Measurements from ENCODE around the gene MCC.

DNA sequence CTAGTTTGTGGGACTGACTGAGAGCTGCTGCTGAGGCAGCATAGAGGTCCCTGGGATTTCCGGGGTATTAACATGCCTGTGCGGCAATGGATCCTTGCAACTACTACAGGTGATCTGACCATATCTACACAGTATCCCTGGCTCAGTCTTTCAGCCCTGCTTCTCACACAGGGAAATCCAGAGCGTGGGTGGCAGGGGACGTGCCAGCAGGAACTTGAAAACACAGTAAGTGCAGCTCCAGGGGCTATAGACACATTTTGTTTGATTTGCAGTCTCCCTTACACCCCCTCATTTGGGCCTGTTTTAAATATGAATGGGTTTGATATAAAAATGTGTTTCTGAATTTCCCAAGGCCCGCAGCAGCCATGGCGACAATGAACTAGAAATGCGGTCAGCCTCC is 302.2 kb downstream of the MCC start:
- no peak for TF ChIP-seq POLR2AphosphoS5 (IDR thresholded peaks at IDR 0.05; ENCODE audit: low read depth, low read length)
- no peak for TF ChIP-seq TAF1 (IDR thresholded peaks at IDR 0.05; ENCODE audit: borderline replicate concordance, insufficient read depth, low read length)
- TF ChIP-seq, protein P1, sequence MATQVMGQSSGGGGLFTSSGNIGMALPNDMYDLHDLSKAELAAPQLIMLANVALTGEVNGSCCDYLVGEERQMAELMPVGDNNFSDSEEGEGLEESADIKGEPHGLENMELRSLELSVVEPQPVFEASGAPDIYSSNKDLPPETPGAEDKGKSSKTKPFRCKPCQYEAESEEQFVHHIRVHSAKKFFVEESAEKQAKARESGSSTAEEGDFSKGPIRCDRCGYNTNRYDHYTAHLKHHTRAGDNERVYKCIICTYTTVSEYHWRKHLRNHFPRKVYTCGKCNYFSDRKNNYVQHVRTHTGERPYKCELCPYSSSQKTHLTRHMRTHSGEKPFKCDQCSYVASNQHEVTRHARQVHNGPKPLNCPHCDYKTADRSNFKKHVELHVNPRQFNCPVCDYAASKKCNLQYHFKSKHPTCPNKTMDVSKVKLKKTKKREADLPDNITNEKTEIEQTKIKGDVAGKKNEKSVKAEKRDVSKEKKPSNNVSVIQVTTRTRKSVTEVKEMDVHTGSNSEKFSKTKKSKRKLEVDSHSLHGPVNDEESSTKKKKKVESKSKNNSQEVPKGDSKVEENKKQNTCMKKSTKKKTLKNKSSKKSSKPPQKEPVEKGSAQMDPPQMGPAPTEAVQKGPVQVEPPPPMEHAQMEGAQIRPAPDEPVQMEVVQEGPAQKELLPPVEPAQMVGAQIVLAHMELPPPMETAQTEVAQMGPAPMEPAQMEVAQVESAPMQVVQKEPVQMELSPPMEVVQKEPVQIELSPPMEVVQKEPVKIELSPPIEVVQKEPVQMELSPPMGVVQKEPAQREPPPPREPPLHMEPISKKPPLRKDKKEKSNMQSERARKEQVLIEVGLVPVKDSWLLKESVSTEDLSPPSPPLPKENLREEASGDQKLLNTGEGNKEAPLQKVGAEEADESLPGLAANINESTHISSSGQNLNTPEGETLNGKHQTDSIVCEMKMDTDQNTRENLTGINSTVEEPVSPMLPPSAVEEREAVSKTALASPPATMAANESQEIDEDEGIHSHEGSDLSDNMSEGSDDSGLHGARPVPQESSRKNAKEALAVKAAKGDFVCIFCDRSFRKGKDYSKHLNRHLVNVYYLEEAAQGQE (IDR thresholded peaks at IDR 0.05; ENCODE audit: insufficient read depth in 1 of 2, low read depth in 2 of 2, low read length in 2 of 2), result no peak
- TF ChIP-seq SIN3A (IDR thresholded peaks at IDR 0.05; ENCODE audit: borderline replicate concordance, insufficient read depth, low read length), result no peak
